Loucy (cell line): Measurements from ENCODE around the gene TASOR2.

Experiments
- H2AFZ ChIP-seq: fragments of 200-600 bp; sonication (generic); 2 replicates; pipeline ENCODE4 v1.6.0; 2016; ENCODE audit warnings: antibody characterized with exemption, mild to moderate bottlenecking, low read length, moderate library complexity
- H3F3A ChIP-seq: fragments of 200-600 bp; 2 replicates; pipeline ENCODE4 v1.6.0; 2016; ENCODE audit warnings: antibody characterized with exemption, low read depth, mild to moderate bottlenecking
- H3K27me3 ChIP-seq: fragments of 200-600 bp; sonication (generic); 2 replicates; pipeline ENCODE4 v1.6.1; 2014; ENCODE audit warnings: low read length, mild to moderate bottlenecking; ENCODE audit not compliant: insufficient read depth, poor library complexity, severe bottlenecking
- H3K36me3 ChIP-seq: fragments of 200-600 bp; sonication (generic); 2 replicates; pipeline ENCODE4 v1.6.1; 2016; ENCODE audit warnings: low read length; ENCODE audit not compliant: insufficient read depth
- H3K4me1 ChIP-seq: fragments of 200-600 bp; sonication (generic); 2 replicates; pipeline ENCODE4 v1.5.1; 2014; ENCODE audit warnings: low read length, mild to moderate bottlenecking; ENCODE audit not compliant: insufficient read depth, poor library complexity, severe bottlenecking
- H3K4me2 ChIP-seq: fragments of 200-600 bp; sonication (generic); 2 replicates; pipeline ENCODE4 v1.6.0; 2014; ENCODE audit warnings: antibody characterized with exemption, low read length, low read depth, mild to moderate bottlenecking; ENCODE audit not compliant: poor library complexity, severe bottlenecking
- H3K4me3 ChIP-seq: fragments of 200-600 bp; sonication (generic); 2 replicates; pipeline ENCODE4 v1.5.1; 2014; ENCODE audit warnings: low read length, mild to moderate bottlenecking, mixed read lengths; ENCODE audit not compliant: poor library complexity, severe bottlenecking
- H3K79me2 ChIP-seq: fragments of 200-600 bp; sonication (generic); 2 replicates; pipeline ENCODE4 v1.6.1; 2014; ENCODE audit warnings: low read length; ENCODE audit not compliant: insufficient read depth
- H3K9ac ChIP-seq: fragments of 200-600 bp; sonication (generic); 2 replicates; pipeline ENCODE4 v1.6.0; 2014; ENCODE audit warnings: mild to moderate bottlenecking, low read depth, low read length, moderate library complexity; ENCODE audit not compliant: poor library complexity, severe bottlenecking
- H3K9me2 ChIP-seq: fragments of 200-600 bp; sonication (generic); replicated peaks from 2 replicates; pipeline ENCODE4 v1.6.1; 2016; ENCODE audit warnings: low read depth, low read length, mixed read lengths
- H3K9me3 ChIP-seq: fragments of 200-600 bp; sonication (generic); 2 replicates; pipeline ENCODE4 v1.6.1; 2014; ENCODE audit warnings: mild to moderate bottlenecking, antibody characterized with exemption, low read length, low read depth; ENCODE audit not compliant: insufficient read depth
- H4K20me1 ChIP-seq: fragments of 200-600 bp; sonication (generic); 2 replicates; pipeline ENCODE4 v1.6.0; 2014; ENCODE audit warnings: antibody characterized with exemption, low read length, mild to moderate bottlenecking; ENCODE audit not compliant: insufficient read depth, poor library complexity, severe bottlenecking
- EZH2phosphoT487 ChIP-seq: fragments of 200-600 bp; IDR thresholded peaks from 2 replicates; pipeline ENCODE4 v1.6.1; 2018; ENCODE audit warnings: antibody characterized with exemption, mild to moderate bottlenecking, moderate library complexity, borderline replicate concordance
- TF ChIP-seq, protein P1 (sequence below): fragments of 200-600 bp; sonication (generic); conservative IDR thresholded peaks from 2 replicates; pipeline ENCODE4 v1.5.1; 2014; ENCODE audit warnings: mild to moderate bottlenecking, antibody characterized with exemption, low read length

Gene TASOR2

GRCh38 chr10:5683065-5683464 is 1.6 kb upstream of the TASOR2 start:
- TF ChIP-seq, protein P1, sequence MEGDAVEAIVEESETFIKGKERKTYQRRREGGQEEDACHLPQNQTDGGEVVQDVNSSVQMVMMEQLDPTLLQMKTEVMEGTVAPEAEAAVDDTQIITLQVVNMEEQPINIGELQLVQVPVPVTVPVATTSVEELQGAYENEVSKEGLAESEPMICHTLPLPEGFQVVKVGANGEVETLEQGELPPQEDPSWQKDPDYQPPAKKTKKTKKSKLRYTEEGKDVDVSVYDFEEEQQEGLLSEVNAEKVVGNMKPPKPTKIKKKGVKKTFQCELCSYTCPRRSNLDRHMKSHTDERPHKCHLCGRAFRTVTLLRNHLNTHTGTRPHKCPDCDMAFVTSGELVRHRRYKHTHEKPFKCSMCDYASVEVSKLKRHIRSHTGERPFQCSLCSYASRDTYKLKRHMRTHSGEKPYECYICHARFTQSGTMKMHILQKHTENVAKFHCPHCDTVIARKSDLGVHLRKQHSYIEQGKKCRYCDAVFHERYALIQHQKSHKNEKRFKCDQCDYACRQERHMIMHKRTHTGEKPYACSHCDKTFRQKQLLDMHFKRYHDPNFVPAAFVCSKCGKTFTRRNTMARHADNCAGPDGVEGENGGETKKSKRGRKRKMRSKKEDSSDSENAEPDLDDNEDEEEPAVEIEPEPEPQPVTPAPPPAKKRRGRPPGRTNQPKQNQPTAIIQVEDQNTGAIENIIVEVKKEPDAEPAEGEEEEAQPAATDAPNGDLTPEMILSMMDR = no peak
- no peak for TF ChIP-seq EZH2phosphoT487
- no peak overlapping the region for H3K4me3 ChIP-seq
- H4K20me1 ChIP-seq = peaks cover 26% of the 10 kb centered on the region
- H3K79me2 ChIP-seq = peaks cover 34% of the 10 kb centered on the region
- H3K9me2 ChIP-seq = no peaks in the 10 kb centered on the region
- peak overlapping the region; percentile 73 for H2AFZ ChIP-seq
- peaks cover 29% of the 10 kb centered on the region for H3K4me1 ChIP-seq
- no peak overlapping the region for H3K9ac ChIP-seq
- H3F3A ChIP-seq = no peaks in the 10 kb centered on the region
- no peaks in the 10 kb centered on the region for H3K9me3 ChIP-seq
- no peaks in the 10 kb centered on the region for H3K36me3 ChIP-seq
- H3K4me2 ChIP-seq = no peak overlapping the region
- no peaks in the 10 kb centered on the region for H3K27me3 ChIP-seq

DNA sequence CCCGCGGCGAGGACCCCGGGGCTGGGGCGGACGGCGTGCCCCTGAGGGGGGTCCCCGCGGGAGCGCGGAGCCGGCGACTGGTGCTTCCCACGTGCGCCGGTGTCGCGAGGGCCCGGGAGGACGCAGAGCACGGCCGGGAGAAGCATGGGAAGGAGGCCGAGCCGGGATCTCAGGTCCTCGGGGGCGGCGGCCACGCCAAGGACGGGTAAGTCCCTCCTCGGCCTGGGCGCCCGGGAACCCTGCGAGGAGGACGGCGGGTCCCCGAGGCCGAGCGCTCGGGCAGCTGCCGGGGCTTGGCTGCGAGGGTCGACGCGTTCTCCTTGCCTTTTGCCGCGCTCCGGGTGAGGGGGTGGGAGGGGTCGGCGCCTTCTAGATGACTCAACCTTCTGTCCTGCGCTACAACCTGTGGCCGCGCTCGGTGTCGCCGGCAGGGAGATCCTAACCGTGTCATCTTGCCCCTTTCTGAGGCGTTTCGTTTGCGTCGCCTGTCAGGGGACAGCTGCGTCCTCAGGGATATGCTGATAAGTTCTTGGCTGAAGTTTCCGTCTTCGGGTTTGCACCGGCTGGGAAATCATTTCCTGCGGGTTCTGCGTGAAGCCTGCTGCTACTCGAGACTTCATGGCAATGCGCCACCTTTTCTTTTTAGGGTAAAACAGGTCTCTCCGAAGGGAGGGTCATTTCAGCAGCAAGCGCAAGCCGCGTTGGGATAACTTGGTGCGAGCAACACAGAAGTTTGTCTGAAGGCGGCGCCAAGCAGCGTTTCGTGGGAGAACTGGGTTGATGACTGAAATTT is 529 bp downstream of the TASOR2 start:
- Histone ChIP-seq H3K36me3 (no peaks in the 10 kb centered on the region), H3K27me3 (no peaks in the 10 kb centered on the region), H3K4me3 (peak overlapping the region; percentile 92), H3K4me2 (peak overlapping the region; percentile 97), H3K9ac (peak overlapping the region; percentile 85), H3K9me2 (no peaks in the 10 kb centered on the region), H3K9me3 (no peaks in the 10 kb centered on the region), H4K20me1 (peaks cover 40% of the 10 kb centered on the region), H3K4me1 (peaks cover 41% of the 10 kb centered on the region), H3K79me2 (peaks cover 54% of the 10 kb centered on the region), H3F3A (no peaks in the 10 kb centered on the region), H2AFZ (peak overlapping the region; percentile 65)
- TF ChIP-seq EZH2phosphoT487 = no peak
- TF ChIP-seq, protein P1 = peak; percentile 67

DNA sequence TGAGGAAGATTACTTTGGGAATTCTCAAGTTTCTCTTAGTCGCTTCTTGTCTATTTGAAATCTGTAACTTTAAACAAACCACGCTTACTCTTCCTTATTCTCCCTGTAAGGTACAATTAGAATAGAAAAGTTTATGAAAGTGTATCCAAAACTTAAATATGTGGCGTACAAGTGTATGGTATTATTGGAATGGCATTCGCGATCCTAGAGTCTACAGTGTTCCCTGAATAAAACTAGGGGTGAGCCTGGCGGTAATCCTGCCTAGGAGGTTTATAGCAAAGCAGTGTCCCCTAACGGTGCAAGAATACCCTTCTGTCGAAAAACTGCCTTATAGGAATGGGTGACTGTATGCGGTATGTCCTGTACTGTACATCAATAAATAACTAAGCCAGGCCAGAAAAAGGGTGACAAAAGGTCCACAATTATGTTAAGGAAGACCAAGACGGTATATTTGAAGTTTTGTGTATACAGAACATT is 1.2 kb downstream of the TASOR2 start:
- no peak overlapping the region for H2AFZ ChIP-seq

More for the DNA sequence above, 1.2 kb downstream of the TASOR2 start:
- Histone ChIP-seq H3K4me3 (peak overlapping the region; percentile 92), H3K4me2 (peak overlapping the region; percentile 97), H3K27me3 (no peaks in the 10 kb centered on the region), H3K9ac (peak overlapping the region; percentile 85), H3K9me2 (no peaks in the 10 kb centered on the region), H4K20me1 (peaks cover 46% of the 10 kb centered on the region), H3K36me3 (no peaks in the 10 kb centered on the region), H3F3A (no peaks in the 10 kb centered on the region), H3K79me2 (peaks cover 60% of the 10 kb centered on the region), H3K4me1 (peaks cover 46% of the 10 kb centered on the region), H3K9me3 (no peaks in the 10 kb centered on the region)
- TF ChIP-seq, protein P1 = 0 out of 2 replicates have a peak, but pooled peaks have one; percentile 7
- no peak for TF ChIP-seq EZH2phosphoT487
